ENCODE measurements around the gene SLCO2A1. TPM values are rescaled to one million over a fixed set of nuclear protein-coding genes. Genes with fewer than 3 reads are reported as not detected.

The SLCO2A1 gene
- total RNA-seq, 6 donors from 2014 or later, result 56.2 to 308 (median 133) TPM

DNA sequence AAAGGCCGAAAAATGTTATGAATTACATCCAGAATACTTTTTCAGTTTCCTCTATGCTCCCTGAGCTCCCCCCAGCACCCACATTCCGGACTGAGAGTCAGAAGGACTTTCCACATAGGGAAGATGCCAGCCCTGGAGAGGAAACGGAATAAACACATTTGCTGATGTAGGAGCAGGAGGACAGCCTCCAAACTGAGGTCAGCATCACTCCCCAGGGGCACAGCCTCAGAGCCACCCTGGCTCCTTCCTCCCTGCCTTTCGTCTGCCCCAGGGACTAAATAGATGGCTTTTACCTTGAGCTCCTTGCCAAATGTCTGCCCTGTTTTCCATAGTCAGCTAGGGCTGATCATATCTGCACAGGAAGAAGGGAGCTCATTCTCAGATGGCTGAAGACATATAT, 22.6 kb upstream of the SLCO2A1 start:
- H3K36me3 ChIP-seq, result no peaks in the 10 kb centered on the region
- H3K4me1 ChIP-seq, result peaks cover 7 to 15% (median 10%) of the 10 kb centered on the region in 4 donors
- 63 to 64% methylated on average over 3 to 4 of the region's 4 CpGs for WGBS, 2 donors
- no peaks in the 10 kb centered on the region for H3K27me3 ChIP-seq
- H3K9me3 ChIP-seq, result no peaks in the 10 kb centered on the region
- TF ChIP-seq POLR2AphosphoS5 (IDR thresholded peaks at IDR 0.05), result peak in 1 of 2 donors; percentile 70
- TF ChIP-seq POLR2A (IDR thresholded peaks at IDR 0.05), result no peak
- H3K4me3 ChIP-seq, result no peak overlapping the region
- H3K27ac ChIP-seq, result peak overlapping the region in 2 of 4 donors; percentile 45 to 63
- DNase-seq (peak in 1 of 2 donors; percentile 22), ATAC-seq (ENCODE audit: low FRiP score in 2 of 2) (peak in 1 of 2 donors; percentile 41)

DNA sequence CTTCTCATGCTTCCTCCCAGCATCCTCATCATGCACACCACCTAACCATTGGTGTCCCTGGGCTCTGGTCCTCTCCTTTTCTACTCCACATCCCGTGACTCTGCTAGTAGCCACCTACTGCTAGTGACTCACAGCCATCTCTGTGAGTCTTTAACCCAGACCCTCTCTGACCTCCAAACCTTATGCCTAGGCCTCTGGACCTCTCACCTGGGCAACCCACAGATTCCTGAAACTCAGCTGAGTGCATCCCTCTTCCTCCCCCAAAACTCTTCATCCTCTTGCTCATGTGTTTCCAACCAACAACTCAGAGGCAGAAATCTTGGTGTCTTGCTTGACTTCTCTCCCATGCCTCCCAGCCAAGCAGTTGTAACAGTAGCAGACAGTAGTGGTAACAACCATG, 20.0 kb upstream of the SLCO2A1 start:
- whole genome bisulfite sequencing, 2 donors, result 90 to 100% methylated on average over 1 of the region's 1 CpG
- Histone ChIP-seq H3K9me3 (peaks cover 0 to 7% (median 0%) of the 10 kb centered on the region in 4 donors), H3K36me3 (no peaks in the 10 kb centered on the region), H3K27me3 (no peaks in the 10 kb centered on the region), H3K27ac (no peak overlapping the region), H3K4me3 (no peak overlapping the region), H3K4me1 (peaks cover 0 to 10% (median 4%) of the 10 kb centered on the region in 4 donors)
- ATAC-seq (ENCODE audit: low FRiP score in 2 of 2) (no peak), DNase-seq (no peak)
- TF ChIP-seq EP300 (IDR thresholded peaks at IDR 0.05) (no peak), POLR2A (IDR thresholded peaks at IDR 0.05) (no peak)

DNA sequence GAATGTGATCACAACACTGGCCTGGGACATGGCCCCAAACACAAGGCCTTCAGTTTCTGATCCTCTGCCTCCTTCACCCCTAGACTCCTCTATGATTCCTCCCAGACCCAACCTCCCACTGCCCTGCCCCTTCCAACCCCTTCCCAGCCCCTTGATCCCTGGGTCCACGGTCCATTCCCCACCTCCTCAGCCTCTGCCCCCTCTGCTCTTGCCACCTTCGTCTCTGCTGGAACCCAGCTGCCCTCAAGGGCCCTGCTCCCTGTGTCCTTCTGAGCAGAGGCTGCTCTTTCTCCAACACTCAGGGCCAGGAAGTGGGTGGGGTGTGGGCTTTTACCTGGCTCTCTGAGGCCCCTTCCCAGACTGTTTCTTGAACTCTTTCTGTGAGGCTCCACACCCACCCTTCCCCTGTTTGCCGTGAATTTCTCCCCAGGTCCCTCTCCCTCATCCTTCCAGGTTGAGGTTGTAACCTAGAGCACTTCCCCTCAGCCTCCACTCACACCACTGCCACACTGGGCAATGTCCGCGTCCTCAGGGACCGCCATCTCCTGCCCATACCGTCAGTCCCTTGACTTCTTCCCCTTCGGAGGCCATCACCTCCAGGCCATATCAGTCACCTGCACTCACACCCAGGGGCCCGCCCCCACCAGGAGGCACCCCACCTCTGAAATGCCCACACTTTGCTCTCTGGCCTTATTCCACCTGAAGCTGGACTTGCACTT, 18.7 kb upstream of the SLCO2A1 start:
- ATAC-seq (ENCODE audit: low FRiP score in 2 of 2) (no peak), DNase-seq (no peak)
- H3K9me3 ChIP-seq, result peaks cover 0 to 12% (median 5%) of the 10 kb centered on the region in 4 donors
- TF ChIP-seq POLR2AphosphoS5 (IDR thresholded peaks at IDR 0.05), result no peak
- TF ChIP-seq, protein P1, sequence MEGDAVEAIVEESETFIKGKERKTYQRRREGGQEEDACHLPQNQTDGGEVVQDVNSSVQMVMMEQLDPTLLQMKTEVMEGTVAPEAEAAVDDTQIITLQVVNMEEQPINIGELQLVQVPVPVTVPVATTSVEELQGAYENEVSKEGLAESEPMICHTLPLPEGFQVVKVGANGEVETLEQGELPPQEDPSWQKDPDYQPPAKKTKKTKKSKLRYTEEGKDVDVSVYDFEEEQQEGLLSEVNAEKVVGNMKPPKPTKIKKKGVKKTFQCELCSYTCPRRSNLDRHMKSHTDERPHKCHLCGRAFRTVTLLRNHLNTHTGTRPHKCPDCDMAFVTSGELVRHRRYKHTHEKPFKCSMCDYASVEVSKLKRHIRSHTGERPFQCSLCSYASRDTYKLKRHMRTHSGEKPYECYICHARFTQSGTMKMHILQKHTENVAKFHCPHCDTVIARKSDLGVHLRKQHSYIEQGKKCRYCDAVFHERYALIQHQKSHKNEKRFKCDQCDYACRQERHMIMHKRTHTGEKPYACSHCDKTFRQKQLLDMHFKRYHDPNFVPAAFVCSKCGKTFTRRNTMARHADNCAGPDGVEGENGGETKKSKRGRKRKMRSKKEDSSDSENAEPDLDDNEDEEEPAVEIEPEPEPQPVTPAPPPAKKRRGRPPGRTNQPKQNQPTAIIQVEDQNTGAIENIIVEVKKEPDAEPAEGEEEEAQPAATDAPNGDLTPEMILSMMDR (IDR thresholded peaks at IDR 0.05), result no peak
- no peak for TF ChIP-seq EP300 (IDR thresholded peaks at IDR 0.05)
- no peaks in the 10 kb centered on the region for H3K27me3 ChIP-seq
- WGBS, 2 donors, result 89 to 92% methylated on average over 9 of the region's 9 CpGs
- no peaks in the 10 kb centered on the region for H3K36me3 ChIP-seq
- H3K4me1 ChIP-seq, result peaks cover 0 to 10% (median 4%) of the 10 kb centered on the region in 4 donors
- no peak overlapping the region for H3K4me3 ChIP-seq
- H3K27ac ChIP-seq, result no peak overlapping the region

DNA sequence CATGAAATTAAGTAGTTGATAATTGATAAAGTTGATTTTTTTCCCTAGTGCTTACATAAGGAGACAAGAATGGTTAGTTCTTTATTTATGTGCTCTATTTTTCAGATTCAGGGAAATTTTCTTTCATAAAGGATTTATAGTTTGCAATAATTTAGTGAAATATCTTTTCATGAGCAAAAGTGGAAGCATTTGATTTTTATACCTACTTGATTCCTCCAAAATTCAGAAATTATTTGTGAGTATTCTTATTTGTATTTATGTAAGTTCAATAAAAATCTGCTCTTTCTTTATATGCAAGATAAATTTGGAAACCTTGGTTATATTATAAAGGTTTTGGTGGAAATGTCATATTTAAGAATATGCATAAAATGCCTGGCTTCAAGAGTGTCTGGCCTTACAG, 14.7 kb upstream of the SLCO2A1 start:
- Histone ChIP-seq H3K27me3 (no peaks in the 10 kb centered on the region), H3K4me3 (no peak overlapping the region), H3K27ac (no peak overlapping the region), H3K4me1 (peaks cover 0 to 3% (median 0%) of the 10 kb centered on the region in 4 donors), H3K9me3 (peaks cover 0 to 12% (median 5%) of the 10 kb centered on the region in 4 donors), H3K36me3 (no peaks in the 10 kb centered on the region)
- DNase-seq (no peak), ATAC-seq (ENCODE audit: low FRiP score in 2 of 2) (no peak)
- TF ChIP-seq POLR2AphosphoS5 (IDR thresholded peaks at IDR 0.05), result no peak
- no peak for TF ChIP-seq EP300 (IDR thresholded peaks at IDR 0.05)
- TF ChIP-seq, protein P1 (IDR thresholded peaks at IDR 0.05), result no peak
- no peak for TF ChIP-seq POLR2A (IDR thresholded peaks at IDR 0.05)

DNA sequence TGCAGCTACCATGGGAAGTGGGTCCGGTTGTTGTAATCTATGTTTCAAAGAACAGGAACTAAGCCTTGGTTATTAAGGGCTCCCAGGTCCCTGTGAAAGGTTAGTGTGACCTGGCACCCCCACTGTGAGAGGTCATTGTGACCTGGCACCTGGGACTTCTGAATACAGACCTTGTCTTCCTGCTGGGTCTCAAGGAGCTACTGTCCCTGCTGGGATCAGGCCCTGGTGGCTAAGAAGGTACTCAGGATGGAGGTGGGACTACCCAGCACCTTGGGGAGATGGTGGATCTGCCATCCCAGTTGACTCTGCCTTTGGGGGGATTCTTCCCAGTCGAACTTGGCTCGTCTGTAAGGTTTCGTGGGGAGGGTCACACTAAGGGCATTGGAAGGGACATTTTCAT, 10.3 kb upstream of the SLCO2A1 start:
- ATAC-seq (ENCODE audit: low FRiP score in 2 of 2) (no peak), DNase-seq (no peak)
- Histone ChIP-seq H3K4me1 (peaks cover 0 to 6% (median 0%) of the 10 kb centered on the region in 4 donors), H3K27me3 (no peaks in the 10 kb centered on the region), H3K9me3 (peaks cover 0 to 9% (median 5%) of the 10 kb centered on the region in 4 donors), H3K36me3 (no peaks in the 10 kb centered on the region), H3K4me3 (no peak overlapping the region), H3K27ac (peak overlapping the region in 2 of 4 donors; percentile 19 to 64)
- WGBS, 2 donors, result 81 to 86% methylated on average over 4 of the region's 4 CpGs
- TF ChIP-seq, protein P1 (IDR thresholded peaks at IDR 0.05), result no peak
- no peak for TF ChIP-seq POLR2AphosphoS5 (IDR thresholded peaks at IDR 0.05)
- no peak for TF ChIP-seq POLR2A (IDR thresholded peaks at IDR 0.05)
- TF ChIP-seq EP300 (IDR thresholded peaks at IDR 0.05), result no peak
